ENCODE data around the gene GYS2.

DNA sequence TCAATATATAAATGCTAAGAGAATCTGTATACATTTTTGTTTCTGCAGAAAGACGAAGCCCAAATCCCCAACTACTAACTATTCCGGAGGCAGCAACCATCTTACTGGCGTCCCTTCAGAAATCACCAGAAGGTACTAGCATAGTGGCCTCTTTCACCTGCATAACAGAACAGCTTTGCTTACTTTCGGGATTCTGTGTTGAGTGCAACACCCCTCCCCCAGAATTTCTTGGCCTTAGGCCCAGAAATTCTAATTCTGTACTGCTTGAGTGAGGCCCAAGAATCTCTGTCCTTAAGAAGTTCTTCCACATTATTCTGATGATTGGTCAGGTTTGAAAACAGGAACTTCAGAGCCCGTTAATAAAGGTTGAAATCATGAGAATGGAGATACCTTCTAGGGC lies 75.7 kb downstream of the GYS2 start:
- TF ChIP-seq CTCF (conservative IDR thresholded peaks at IDR 0.05; ENCODE audit: low read length) (no peak), EZH2phosphoT487 (IDR thresholded peaks at IDR 0.05; ENCODE audit: borderline replicate concordance) (no peak)
